ENCODE data around the gene ZFP36L2.

- TF ChIP-seq EZH2 (IDR thresholded peaks at IDR 0.05; ENCODE audit: insufficient read depth, poor library complexity, severe bottlenecking) (no peak), EZH2phosphoT487 (IDR thresholded peaks at IDR 0.05; ENCODE audit: insufficient read depth, low read depth) (no peak)
Observed at GRCh38 chr2:43203373-43203772, 23.0 kb downstream of the ZFP36L2 start.

All from GM23248 (cell line).